Endothelial cell of umbilical vein (primary cell): ENCODE data around the gene DNAJC18. TPM values are rescaled to one million over a fixed set of nuclear protein-coding genes. Genes with fewer than 3 reads are reported as not detected.
A peak's percentile ranks its signal among the peaks of the same experiment; 100 is the strongest.

Experiments used
- BruUV-seq: library from RNA; stranded (reverse); fragments of 400-500 nt; replicated peaks from 2 replicates; lab custom pipeline; 2021; lab: Mats Ljungman, UMichigan
- CTCF ChIA-PET: fragments of 300-600, 350-600 bp; sonication (Branson Sonifier 250); formaldehyde crosslinking; loops from one replicate; lab custom pipeline; 2021; ENCODE audit warnings: antibody characterized with exemption, inconsistent platforms; lab: Charles Lee
- POLR2A ChIA-PET: fragments of 300-600, 350-600 bp; sonication (Branson Sonifier 250); formaldehyde crosslinking; loops from one replicate; lab custom pipeline; 2021; ENCODE audit warnings: antibody characterized with exemption, inconsistent platforms; lab: Charles Lee
- DNase-seq: peaks from one replicate; pipeline ENCODE4 v3.0.0-alpha.2; 2011; ENCODE audit warnings: low read depth, low spot score
- FAIRE-seq: peaks from 2 replicates; lab custom pipeline; 2011; peaks lifted over from hg19 to GRCh38; lab: Jason Lieb, UNC
- H2AFZ ChIP-seq: 2 replicates; pipeline ENCODE4 v1.6.0; 2012; ENCODE audit warnings: low read depth, low read length, control low read depth, inconsistent platforms
- H3K27ac ChIP-seq: 2 replicates; pipeline ENCODE4 v1.5.1; 2011; ENCODE audit warnings: low read depth, mild to moderate bottlenecking, control low read depth, low read length, moderate library complexity; ENCODE audit not compliant: insufficient read depth
- H3K27me3 ChIP-seq, 2 experiments: 2 replicates each; pipeline versions ENCODE4 v1.6.0 to v1.6.1; 2011; ENCODE audit warnings: low read length in 2 of 2, mixed read lengths in 1 of 2; ENCODE audit not compliant: control insufficient read depth in 2 of 2, insufficient read depth in 2 of 2
- H3K36me3 ChIP-seq, 2 experiments: 2 replicates in 1 of 2; 3 replicates in 1 of 2; pipeline ENCODE4 v1.5.1; 2011; ENCODE audit warnings: low read length in 2 of 2, mild to moderate bottlenecking in 1 of 2, moderate library complexity in 1 of 2; ENCODE audit not compliant: control insufficient read depth in 2 of 2, insufficient read depth in 2 of 2; ENCODE audit errors: extremely low read depth in 1 of 2
- H3K4me1 ChIP-seq: 3 replicates; pipeline ENCODE4 v1.5.1; 2011; ENCODE audit warnings: mild to moderate bottlenecking, low read length; ENCODE audit not compliant: control insufficient read depth, insufficient read depth; ENCODE audit errors: extremely low read depth
- H3K4me2 ChIP-seq: 2 replicates; pipeline ENCODE4 v1.6.1; 2011; ENCODE audit warnings: low read length, control low read depth, mixed read lengths; ENCODE audit not compliant: insufficient read depth
- H3K4me3 ChIP-seq, 3 experiments: fragments of 200-600 bp in 1 of 3; sonication (generic), shearing (Covaris generic) in 1 of 3; replicated peaks in 1 of 3; 2 replicates each; pipeline ENCODE4 v1.5.1; 2011 to 2016; ENCODE audit warnings: control low read depth in 3 of 3, low read length in 3 of 3, mild to moderate bottlenecking in 2 of 3, inconsistent platforms in 1 of 3, low read depth in 1 of 3, moderate library complexity in 1 of 3; ENCODE audit not compliant: insufficient read depth in 1 of 3
- H3K79me2 ChIP-seq: 2 replicates; pipeline ENCODE4 v1.6.0; 2012; ENCODE audit warnings: low read length, inconsistent platforms; ENCODE audit not compliant: control insufficient read depth, insufficient read depth
- H3K9ac ChIP-seq: replicated peaks from 2 replicates; pipeline ENCODE3; 2011; ENCODE audit warnings: low read length, control low read depth; ENCODE audit not compliant: insufficient read depth; ENCODE audit errors: extremely low read depth
- H3K9me1 ChIP-seq: replicated peaks from 3 replicates; pipeline ENCODE4 v1.6.0; 2011; ENCODE audit warnings: mild to moderate bottlenecking, low read length; ENCODE audit not compliant: control insufficient read depth, insufficient read depth; ENCODE audit errors: extremely low read depth
- H3K9me3 ChIP-seq: replicated peaks from 2 replicates; pipeline ENCODE4 v1.5.1; 2012; ENCODE audit warnings: low read length, inconsistent platforms; ENCODE audit not compliant: control insufficient read depth, insufficient read depth
- H4K20me1 ChIP-seq: replicated peaks from 2 replicates; pipeline ENCODE3; 2011; ENCODE audit warnings: mild to moderate bottlenecking, low read length; ENCODE audit not compliant: control insufficient read depth, insufficient read depth; ENCODE audit errors: extremely low read depth
- EZH2 ChIP-seq: IDR thresholded peaks from 2 replicates; pipeline ENCODE4 v1.6.1; 2012; ENCODE audit warnings: borderline replicate concordance, low read depth, mild to moderate bottlenecking, moderate library complexity, low read length, inconsistent platforms; ENCODE audit not compliant: severe bottlenecking
- FOS ChIP-seq: IDR thresholded peaks from 2 replicates; pipeline ENCODE4 v1.6.1; 2011; ENCODE audit warnings: mild to moderate bottlenecking, low read length, moderate library complexity, borderline replicate concordance; ENCODE audit not compliant: insufficient read depth
- MYC ChIP-seq: IDR thresholded peaks from one replicate; pipeline ENCODE4 v1.6.1; 2011; ENCODE audit warnings: mild to moderate bottlenecking, low read depth, low read length
- POLR2AphosphoS5 ChIP-seq: IDR thresholded peaks from 2 replicates; pipeline ENCODE4 v1.6.1; 2012; ENCODE audit warnings: low read depth, mild to moderate bottlenecking, control low read depth, low read length, moderate library complexity; ENCODE audit not compliant: insufficient read depth
- dilution Hi-C: fragments of 300-500 bp; cut with MboI; formaldehyde crosslinking; loops from one replicate; pipeline ENCODE4 v1.15.0; 2019; ENCODE audit warnings: low sequenced_read_pairs; ENCODE audit not compliant: extremely low pct_ligation_motif_present
- intact Hi-C: fragments of 100-400 bp; cut with micrococcal nuclease; formaldehyde crosslinking; loops from one replicate; pipeline ENCODE4 v1.10.0; 2022
- polyA plus RNA-seq, 4 experiments: library from polyadenylated mRNA; depleted of rRNA in 3 of 4; stranded (reverse) in 3 of 4; unstranded in 1 of 4; fragments of >200 nt; gene quantifications; 2 replicates each; pipeline versions ENCODE4 v1.2.1 to v1.2.3, GENCODE V29; 2011 to 2012; ENCODE audit warnings: missing spikeins in 1 of 4
- total RNA-seq: library from RNA; stranded (reverse); gene quantifications from 2 replicates; pipeline ENCODE4 v1.2.3, GENCODE V29; 2021

DNAJC18 gene
- total and polyA plus RNA-seq, 2 donors (not counting 3 experiments of a cell fraction or from before 2014, with no cell fraction given) = 23.2 to 52.6 TPM

DNA sequence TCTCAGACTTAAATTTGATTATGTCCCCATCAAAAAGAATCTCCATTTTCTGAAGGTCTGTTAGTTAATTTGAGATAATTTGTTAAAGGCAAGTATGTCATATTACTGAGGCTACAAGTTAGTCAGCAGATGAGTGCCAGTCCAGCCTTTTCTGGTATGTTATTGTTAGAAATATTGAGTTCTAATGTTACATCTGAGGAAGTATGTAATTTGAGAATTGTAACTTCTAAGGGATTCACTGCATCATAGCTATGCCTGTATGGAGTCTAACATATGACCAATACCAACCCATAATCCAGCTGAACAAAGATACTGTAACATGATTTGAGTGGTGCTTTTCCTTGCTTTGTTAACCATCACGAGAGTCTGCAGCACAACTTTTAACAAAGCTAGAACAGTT, 70.1 kb downstream of the DNAJC18 start:
- TSS peak; percentile 26 for BruUV-seq

GRCh38 chr5:139368613-139369012, 70.7 kb downstream of the DNAJC18 start:
- DNase-seq (peak; percentile 20), FAIRE-seq (no peak)
- Histone ChIP-seq H3K9me1 (no peaks in the 10 kb centered on the region), H3K27me3 (no peaks in the 10 kb centered on the region), H3K79me2 (no peaks in the 10 kb centered on the region), H3K4me2 (no peak overlapping the region), H3K4me3 (no peak overlapping the region), H3K36me3 (peaks cover 4 to 20% of the 10 kb centered on the region in 2 experiments), H3K9ac (no peak overlapping the region), H4K20me1 (no peaks in the 10 kb centered on the region), H3K4me1 (no peaks in the 10 kb centered on the region), H3K27ac (no peak overlapping the region), H2AFZ (no peak overlapping the region), H3K9me3 (no peaks in the 10 kb centered on the region)
- no TSS peak for BruUV-seq
- dilution Hi-C loops (no loop called here), intact Hi-C loops (no loop called here)
- CTCF ChIA-PET = interaction anchor here (0.6 to 1.3 kb wide), 4 partner anchors 9 to 196 kb away, joined by 3 to 4 read pairs (median 4); no protein-coding TSS in a partner anchor
- POLR2A ChIA-PET = interaction anchor here (0.5 kb wide), 1 partner anchor 129 kb away, joined by 3 read pairs; no protein-coding TSS in a partner anchor
- TF ChIP-seq FOS (no peak), MYC (no peak), EZH2 (no peak)

More for the DNA sequence above, 70.1 kb downstream of the DNAJC18 start:
- H2AFZ ChIP-seq = no peak overlapping the region
- CTCF ChIA-PET = interaction anchor here (1.0 to 1.3 kb wide), 2 partner anchors 25 to 62 kb away, joined by 3 to 4 read pairs; no protein-coding TSS in a partner anchor
- no peaks in the 10 kb centered on the region for H3K27me3 ChIP-seq
- intact Hi-C loops (no loop called here), dilution Hi-C loops (no loop called here)
- no peak overlapping the region for H3K4me3 ChIP-seq
- H3K9ac ChIP-seq = no peak overlapping the region
- no peaks in the 10 kb centered on the region for H3K9me3 ChIP-seq
- no peaks in the 10 kb centered on the region for H3K4me1 ChIP-seq
- no peak for TF ChIP-seq POLR2AphosphoS5
- H3K36me3 ChIP-seq = peaks cover 4 to 20% of the 10 kb centered on the region in 2 experiments
- no peak for FAIRE-seq
- no peaks in the 10 kb centered on the region for H3K9me1 ChIP-seq
- no peak overlapping the region for H3K27ac ChIP-seq
- H3K79me2 ChIP-seq = no peaks in the 10 kb centered on the region
- POLR2A ChIA-PET = interaction anchor here (0.5 kb wide), 1 partner anchor 130 kb away, joined by 3 read pairs; no protein-coding TSS in a partner anchor
- no peaks in the 10 kb centered on the region for H4K20me1 ChIP-seq
- no peak overlapping the region for H3K4me2 ChIP-seq
- no peak for DNase-seq
